ENCODE measurements around the gene GJB3. TPM values are rescaled to one million over a fixed set of nuclear protein-coding genes. Genes with fewer than 3 reads are reported as not detected.

Gene GJB3
- total RNA-seq, 1 experiment from 2014 or later, result 46.7 TPM

DNA sequence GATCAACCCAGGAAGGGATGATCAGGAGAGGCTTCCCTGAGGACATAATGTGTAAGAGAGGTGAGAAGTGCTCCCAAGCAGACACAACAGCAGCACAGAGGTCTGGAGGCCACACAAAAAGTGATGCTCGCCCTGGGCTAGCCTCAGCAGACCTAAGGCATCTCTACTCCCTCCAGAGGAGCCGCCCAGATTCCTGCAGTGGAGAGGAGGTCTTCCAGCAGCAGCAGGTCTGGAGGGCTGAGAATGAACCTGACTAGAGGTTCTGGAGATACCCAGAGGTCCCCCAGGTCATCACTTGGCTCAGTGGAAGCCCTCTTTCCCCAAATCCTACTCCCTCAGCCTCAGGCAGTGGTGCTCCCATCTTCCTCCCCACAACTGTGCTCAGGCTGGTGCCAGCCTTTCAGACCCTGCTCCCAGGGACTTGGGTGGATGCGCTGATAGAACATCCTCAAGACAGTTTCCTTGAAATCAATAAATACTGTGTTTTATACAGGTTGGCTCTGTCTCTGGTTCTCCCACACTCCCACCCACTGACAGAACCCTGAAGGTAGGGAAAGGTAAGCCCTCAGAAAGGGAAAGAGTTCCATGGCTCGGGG lies 5.0 kb downstream of the GJB3 start:
- DNase-seq (ENCODE audit: low read depth, low spot score), result no peak
- no TSS peak for BruUV-seq (replicated peaks)
- CTCF ChIA-PET, result interaction anchor here (0.6 to 3.4 kb wide), 8 partner anchors 11 to 982 kb away, joined by 3 to 18 read pairs (median 3); partner anchors contain the start of gene SMIM12
- H3K27me3 ChIP-seq (ENCODE audit: insufficient read depth, low read length), result no peaks in the 10 kb centered on the region
- no peak for ATAC-seq
- POLR2A ChIA-PET, result interaction anchor here (1.0 kb wide), 1 partner anchor 43 kb away, joined by 4 read pairs; no protein-coding TSS in a partner anchor
- no peak overlapping the region for H3K4me2 ChIP-seq (ENCODE audit: low read length)
- H3K27ac ChIP-seq (ENCODE audit: low read depth, low read length), result no peak overlapping the region
- H4K20me1 ChIP-seq (ENCODE audit: insufficient read depth), result no peaks in the 10 kb centered on the region
- H3K9ac ChIP-seq (ENCODE audit: low read length), result no peak overlapping the region
- H3K9me3 ChIP-seq (ENCODE audit: control insufficient read depth in 1 of 2, insufficient read depth in 1 of 2, low read depth in 1 of 2, low read length in 2 of 2), result no peaks in the 10 kb centered on the region
- H3K9me2 ChIP-seq (ENCODE audit: insufficient read depth), result no peaks in the 10 kb centered on the region
- peaks cover 4 to 24% of the 10 kb centered on the region in 2 experiments; a peak in 2 of 4 replicates for H3K36me3 ChIP-seq (ENCODE audit: control insufficient read depth in 1 of 2, insufficient read depth in 2 of 2, low read length in 2 of 2)
- RAD21 ChIA-PET (ENCODE audit: low non-redundant PET in 1 of 2, low total read pairs in 2 of 2, uncharacterized antibody in 2 of 2, unreplicated experiment in 2 of 2), result interaction anchor here in 1 of 2 experiments (1.0 kb wide), 1 partner anchor 67 kb away, joined by 3 read pairs; no protein-coding TSS in a partner anchor
- intact Hi-C loops (cut with micrococcal nuclease), result loop anchor here (1.0 kb wide), 2 partner anchors 66 to 80 kb away; no protein-coding TSS in a partner anchor
- H2AFZ ChIP-seq (ENCODE audit: low read depth, low read length, poor library complexity, severe bottlenecking), result no peak overlapping the region
- no peak overlapping the region for H3K4me3 ChIP-seq (replicated peaks in 1 of 2; ENCODE audit: low read depth in 1 of 2, low read length in 2 of 2)
- TF ChIP-seq MAX (IDR thresholded peaks at IDR 0.05) (no peak), CEBPB (IDR thresholded peaks at IDR 0.05; ENCODE audit: low read depth) (no peak), SRF (IDR thresholded peaks at IDR 0.05; ENCODE audit: low read depth) (no peak), ELF1 (IDR thresholded peaks at IDR 0.05; ENCODE audit: borderline replicate concordance, low read depth) (no peak)
- TF ChIP-seq, protein P1, sequence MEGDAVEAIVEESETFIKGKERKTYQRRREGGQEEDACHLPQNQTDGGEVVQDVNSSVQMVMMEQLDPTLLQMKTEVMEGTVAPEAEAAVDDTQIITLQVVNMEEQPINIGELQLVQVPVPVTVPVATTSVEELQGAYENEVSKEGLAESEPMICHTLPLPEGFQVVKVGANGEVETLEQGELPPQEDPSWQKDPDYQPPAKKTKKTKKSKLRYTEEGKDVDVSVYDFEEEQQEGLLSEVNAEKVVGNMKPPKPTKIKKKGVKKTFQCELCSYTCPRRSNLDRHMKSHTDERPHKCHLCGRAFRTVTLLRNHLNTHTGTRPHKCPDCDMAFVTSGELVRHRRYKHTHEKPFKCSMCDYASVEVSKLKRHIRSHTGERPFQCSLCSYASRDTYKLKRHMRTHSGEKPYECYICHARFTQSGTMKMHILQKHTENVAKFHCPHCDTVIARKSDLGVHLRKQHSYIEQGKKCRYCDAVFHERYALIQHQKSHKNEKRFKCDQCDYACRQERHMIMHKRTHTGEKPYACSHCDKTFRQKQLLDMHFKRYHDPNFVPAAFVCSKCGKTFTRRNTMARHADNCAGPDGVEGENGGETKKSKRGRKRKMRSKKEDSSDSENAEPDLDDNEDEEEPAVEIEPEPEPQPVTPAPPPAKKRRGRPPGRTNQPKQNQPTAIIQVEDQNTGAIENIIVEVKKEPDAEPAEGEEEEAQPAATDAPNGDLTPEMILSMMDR (IDR thresholded peaks at IDR 0.05 in 2 of 3, conservative IDR thresholded peaks at IDR 0.05 in 1 of 3; ENCODE audit: borderline replicate concordance in 1 of 3, insufficient read depth in 1 of 3, low read depth in 2 of 3, low read length in 2 of 3), result no peak
- H3K4me1 ChIP-seq (ENCODE audit: control insufficient read depth in 1 of 2, insufficient read depth in 2 of 2, low read length in 2 of 2), result peaks cover 20 to 39% of the 10 kb centered on the region in 2 experiments
- H3K79me2 ChIP-seq (ENCODE audit: insufficient read depth, low read length), result peaks cover 43% of the 10 kb centered on the region

Data from HCT116 (cell line).